Neural progenitor cell (in vitro differentiated cells): ENCODE measurements around the gene FATE1.

Experiments used
- CTCF ChIP-seq: fragments of 200-600 bp; sonication (generic); IDR thresholded peaks from 2 replicates; pipeline ENCODE4 v1.5.1; 2017; ENCODE audit warnings: antibody characterized with exemption, mild to moderate bottlenecking
- EZH2 ChIP-seq: fragments of 200-600 bp; sonication (generic); IDR thresholded peaks from 2 replicates; pipeline ENCODE4 v1.6.1; 2017; ENCODE audit warnings: antibody characterized with exemption, mild to moderate bottlenecking, moderate library complexity
- EZH2phosphoT487 ChIP-seq: fragments of 200-600 bp; sonication (generic); IDR thresholded peaks from 2 replicates; pipeline ENCODE4 v1.6.1; 2017; ENCODE audit warnings: antibody characterized with exemption

DNA sequence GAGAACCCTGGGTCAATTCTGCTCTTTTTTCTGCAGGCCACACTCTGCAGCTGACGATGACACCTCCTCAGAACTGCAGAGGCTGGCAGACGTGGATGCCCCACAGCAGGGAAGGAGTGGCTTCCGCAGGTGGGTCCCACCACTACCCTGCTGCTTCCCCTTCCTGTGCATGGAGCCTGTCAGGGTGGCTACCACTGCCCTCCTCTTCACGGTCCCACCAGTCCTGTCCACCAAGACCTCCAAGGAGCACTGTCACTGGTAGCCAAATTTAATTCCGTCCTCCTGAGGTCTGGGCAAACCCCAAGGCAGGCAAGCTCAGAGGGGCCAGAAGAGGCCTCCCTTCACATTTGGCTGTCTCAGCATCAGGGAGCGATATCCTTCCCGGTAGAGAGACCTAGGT, 22.9 kb downstream of the FATE1 start:
- TF ChIP-seq CTCF (no peak), EZH2 (no peak), EZH2phosphoT487 (no peak)
